Measurements from ENCODE around the gene DUSP22.

The DUSP22 gene

GRCh38 chr6:297571-298232 lies 5.4 kb downstream of the DUSP22 start:
- no peak for DNase-seq (ENCODE audit: low spot score)

- no peak for DNase-seq (ENCODE audit: low spot score)
Measured at GRCh38 chr6:298233-299103, 6.2 kb downstream of the DUSP22 start.

GRCh38 chr6:299104-299980 lies 7.1 kb downstream of the DUSP22 start:
- DNase-seq (ENCODE audit: low spot score) = no peak

GRCh38 chr6:300026-300425 lies 7.7 kb downstream of the DUSP22 start:
- no peak for DNase-seq (ENCODE audit: low spot score)

- DNase-seq (ENCODE audit: low spot score) = no peak
Measured at GRCh38 chr6:300494-301198, 8.4 kb downstream of the DUSP22 start.

GRCh38 chr6:301526-301925 lies 9.2 kb downstream of the DUSP22 start:
- no peak for DNase-seq (ENCODE audit: low spot score)

- no peak for DNase-seq (ENCODE audit: low spot score)
Measured at GRCh38 chr6:301929-302705, 9.8 kb downstream of the DUSP22 start.

- no peak for DNase-seq (ENCODE audit: low spot score)
Measured at GRCh38 chr6:302760-303159, 10.5 kb downstream of the DUSP22 start.

GRCh38 chr6:303263-303662 lies 11.0 kb downstream of the DUSP22 start:
- no peak for DNase-seq (ENCODE audit: low spot score)

- DNase-seq (ENCODE audit: low spot score) = no peak
Measured at GRCh38 chr6:303948-304558, 11.8 kb downstream of the DUSP22 start.

- DNase-seq (ENCODE audit: low spot score) = no peak
Measured at GRCh38 chr6:304833-305370, 12.6 kb downstream of the DUSP22 start.

- no peak for DNase-seq (ENCODE audit: low spot score)
Measured at GRCh38 chr6:305371-306206, 13.3 kb downstream of the DUSP22 start.

GRCh38 chr6:306641-307061 lies 14.4 kb downstream of the DUSP22 start:
- no peak for DNase-seq (ENCODE audit: low spot score)

- DNase-seq (ENCODE audit: low spot score) = no peak
Measured at GRCh38 chr6:307065-307814, 15.0 kb downstream of the DUSP22 start.

- no peak for DNase-seq (ENCODE audit: low spot score)
Measured at GRCh38 chr6:307874-308273, 15.6 kb downstream of the DUSP22 start.

- DNase-seq (ENCODE audit: low spot score) = no peak
Measured at GRCh38 chr6:308307-308706, 16.0 kb downstream of the DUSP22 start.

GRCh38 chr6:308768-309167 lies 16.5 kb downstream of the DUSP22 start:
- no peak for DNase-seq (ENCODE audit: low spot score)

- DNase-seq (ENCODE audit: low spot score) = no peak
Measured at GRCh38 chr6:309947-310346, 17.7 kb downstream of the DUSP22 start.

- DNase-seq (ENCODE audit: low spot score) = no peak
Measured at GRCh38 chr6:310671-311070, 18.4 kb downstream of the DUSP22 start.
